HG03135 (cell line): ENCODE results near the gene SLC22A17.
A peak's percentile ranks its signal among the peaks of the same experiment; 100 is the strongest.
"Not testable (repeated sequence)": the region's sequence is repeated elsewhere in the genome, so short reads cannot be mapped to it uniquely, and the experiment has no call there.

Source experiments
- ATAC-seq: cut with Tn5 transposase; IDR thresholded peaks from one replicate; pipeline ENCODE4 v1.9.1; 2021; ENCODE audit warnings: mild to moderate bottlenecking, moderate library complexity; ENCODE audit not compliant: unreplicated experiment

Gene SLC22A17

GRCh38 chr14:23345987-23346692, 6.5 kb downstream of the SLC22A17 start:
- no peak for ATAC-seq

DNA sequence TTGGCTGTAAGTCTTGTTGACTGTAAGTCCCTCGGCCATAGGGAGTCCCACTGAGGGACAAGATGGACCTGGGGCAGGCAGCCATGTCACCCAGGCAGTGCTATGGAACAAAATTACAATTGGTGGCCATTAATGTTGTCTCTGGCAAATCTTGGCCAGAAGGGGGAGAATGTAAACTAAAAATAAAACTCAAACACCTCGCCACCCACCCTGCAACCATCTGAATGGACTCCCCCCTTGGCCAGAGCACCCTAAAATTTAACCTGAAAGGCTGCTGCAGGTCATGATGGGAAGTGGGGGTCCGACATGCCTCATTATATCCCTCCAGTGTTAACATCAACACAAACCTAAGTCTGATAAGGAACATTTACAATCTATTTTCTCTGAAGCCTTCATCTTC, 8.2 kb downstream of the SLC22A17 start:
- no peak for ATAC-seq

DNA sequence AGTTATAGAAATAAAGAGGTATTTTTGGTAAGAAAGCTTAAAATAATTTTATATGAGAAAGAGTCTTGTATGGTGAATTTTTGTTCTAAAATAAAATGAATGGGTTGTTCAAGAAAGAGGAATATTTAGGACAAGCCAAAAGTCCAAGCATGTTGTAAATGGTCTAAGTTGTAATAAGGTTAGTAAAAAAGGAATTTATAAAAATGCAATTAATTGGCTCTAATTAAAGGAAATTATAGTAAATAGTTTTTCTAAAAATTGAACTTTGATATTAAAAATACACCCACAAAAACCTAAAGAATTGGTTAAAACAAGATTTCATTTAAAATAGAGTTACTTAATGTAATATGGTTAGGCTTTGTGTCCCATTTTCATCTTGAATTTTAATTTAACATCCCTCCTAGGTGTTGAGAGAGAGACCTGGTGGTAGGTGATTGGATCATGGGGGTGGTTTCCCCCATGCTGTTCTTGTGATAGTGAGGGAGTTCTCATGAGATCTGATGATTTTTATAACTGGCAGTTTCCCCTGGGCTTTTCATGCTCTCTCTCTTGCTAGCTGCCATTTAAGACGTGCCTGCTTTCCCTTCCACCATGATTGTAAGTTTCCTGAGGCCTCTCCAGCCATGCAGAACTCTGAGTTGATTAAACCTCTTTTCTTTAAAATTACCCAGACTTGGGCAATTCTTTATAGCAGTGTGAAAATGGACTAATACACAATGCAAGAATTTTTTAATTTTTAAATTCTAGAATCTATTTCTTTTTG, 13.0 kb downstream of the SLC22A17 start:
- ATAC-seq = no peak

DNA sequence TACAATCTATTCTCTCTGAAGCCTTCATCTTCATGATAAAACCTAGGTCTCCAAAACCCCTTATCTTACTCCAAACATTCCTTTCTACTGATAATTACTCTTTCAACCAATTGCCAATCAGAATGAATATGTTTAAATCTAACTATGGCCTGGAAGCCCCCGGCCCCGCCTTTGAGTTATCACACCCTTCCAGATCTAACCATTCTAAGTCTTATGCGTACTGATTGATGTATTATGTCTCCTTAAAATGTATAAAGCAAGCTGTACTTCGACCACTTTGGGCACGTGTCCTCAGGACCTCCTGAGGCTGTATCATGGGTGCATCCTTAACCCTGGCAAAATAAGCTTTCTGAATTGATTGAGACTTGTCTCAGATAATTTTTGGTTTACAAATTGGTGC, 17.1 kb downstream of the SLC22A17 start:
- no peak for ATAC-seq

- no peak for ATAC-seq
These were observed 24.5 kb downstream of the SLC22A17 start for GRCh38 chr14:23327947-23328744.

DNA sequence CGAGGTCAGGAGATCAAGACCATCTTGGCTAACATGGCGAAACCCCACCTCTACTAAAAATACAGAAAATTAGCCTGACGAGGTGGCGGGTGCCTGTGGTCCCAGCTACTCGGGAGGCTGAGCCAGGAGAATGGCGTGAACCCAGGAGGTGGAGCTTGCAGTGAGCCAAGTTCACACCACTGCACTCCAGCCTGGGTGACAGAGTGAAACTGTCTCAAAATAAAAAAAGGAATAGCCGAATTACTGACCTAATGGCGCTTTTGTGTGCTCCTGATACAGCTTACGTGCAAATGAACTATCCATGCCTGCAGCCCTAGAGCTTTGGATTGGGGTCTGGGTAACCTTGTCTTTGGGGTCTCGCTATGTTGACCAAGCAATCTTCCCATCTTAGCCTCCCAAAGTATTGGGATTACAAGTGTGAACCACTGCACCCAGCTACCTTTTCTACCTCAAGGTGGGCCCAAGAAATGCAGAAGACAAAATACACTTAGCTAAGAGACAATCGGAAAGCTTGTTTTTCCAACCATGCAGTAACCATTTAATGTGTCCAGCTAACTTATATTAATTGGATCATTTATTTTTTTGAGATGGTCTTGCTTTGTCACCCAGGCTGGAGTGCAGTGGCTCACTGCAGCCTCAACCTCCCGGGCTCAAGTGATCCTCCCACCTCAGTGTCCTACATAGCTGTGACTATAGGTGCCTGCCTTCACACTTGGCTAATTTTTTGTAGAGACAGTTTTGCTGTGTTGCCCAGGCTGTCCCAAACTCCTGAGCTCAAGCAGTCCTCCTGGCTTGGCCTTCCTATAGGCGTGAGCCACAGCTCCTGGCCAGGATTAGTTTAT, 26.0 kb downstream of the SLC22A17 start:
- no peak for ATAC-seq

GRCh38 chr14:23325746-23326145, 26.9 kb downstream of the SLC22A17 start:
- not testable (repeated sequence) for ATAC-seq

DNA sequence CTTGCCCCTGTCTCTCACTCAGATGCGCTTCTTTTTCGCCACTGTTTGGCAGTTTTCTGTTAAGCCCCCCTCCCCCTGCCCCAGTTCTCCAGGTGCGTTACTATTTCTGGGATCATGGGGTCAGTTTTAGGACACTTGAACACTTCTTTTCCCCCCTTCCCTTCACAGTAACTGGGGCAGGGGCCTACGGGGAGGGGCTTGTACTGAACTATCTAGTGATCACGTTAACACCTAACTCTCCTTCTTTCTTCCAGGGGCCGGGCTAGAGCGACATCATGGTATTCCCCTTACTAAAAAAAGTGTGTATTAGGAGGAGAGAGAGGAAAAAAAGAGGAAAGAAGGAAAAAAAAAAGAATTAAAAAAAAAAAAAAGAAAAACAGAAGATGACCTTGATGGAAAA, 27.7 kb downstream of the SLC22A17 start:
- no peak for ATAC-seq

GRCh38 chr14:23324455-23324846, 28.2 kb downstream of the SLC22A17 start:
- no peak for ATAC-seq

GRCh38 chr14:23323838-23324454, 28.7 kb downstream of the SLC22A17 start:
- ATAC-seq = no peak

DNA sequence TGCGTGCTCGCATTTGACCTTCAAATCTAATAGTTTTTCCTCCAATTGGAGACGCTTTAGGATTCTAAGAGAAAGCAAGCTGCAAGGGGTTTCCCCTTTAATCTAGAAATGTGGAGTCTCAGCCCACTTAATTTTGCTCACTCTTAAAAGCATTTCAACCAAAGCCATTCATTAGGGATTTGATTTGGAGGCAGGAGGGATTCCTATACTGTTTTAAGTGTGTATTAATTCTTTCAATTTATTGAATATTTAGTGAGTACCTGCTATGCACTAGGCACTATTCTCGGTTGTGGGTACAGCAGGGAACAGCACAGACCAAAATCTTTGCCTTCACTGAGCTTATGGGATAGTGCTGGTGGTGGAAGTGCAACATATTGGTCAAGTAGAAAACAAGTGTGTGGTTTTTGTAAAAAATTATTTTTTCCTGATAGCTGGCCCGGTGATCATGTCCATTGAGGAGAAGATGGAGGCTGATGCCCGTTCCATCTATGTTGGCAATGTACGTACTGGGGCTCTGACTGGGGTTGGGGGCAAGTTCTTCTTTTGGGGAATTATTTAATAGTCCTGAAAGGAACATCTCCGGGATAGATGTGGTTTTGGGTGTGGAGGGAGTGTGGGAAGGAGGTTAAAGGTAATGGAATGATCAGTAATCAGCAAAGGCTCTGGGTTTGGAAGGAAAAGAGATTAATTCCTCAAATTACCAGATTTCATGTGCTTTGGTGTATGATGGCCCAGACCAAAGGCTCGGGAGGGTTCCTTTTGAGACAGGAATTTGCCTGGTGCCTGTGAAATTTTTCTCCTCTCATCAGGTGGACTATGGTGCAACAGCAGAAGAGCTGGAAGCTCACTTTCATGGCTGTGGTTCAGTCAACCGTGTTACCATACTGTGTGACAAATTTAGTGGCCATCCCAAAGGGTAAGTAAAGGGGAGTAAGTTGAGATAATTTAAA, 29.8 kb downstream of the SLC22A17 start:
- no peak for ATAC-seq

- ATAC-seq = peak; percentile 10
These were observed 30.8 kb downstream of the SLC22A17 start for GRCh38 chr14:23321572-23322547.

GRCh38 chr14:23320584-23321571, 31.8 kb downstream of the SLC22A17 start, which contains the start of gene PABPN1:
Gene PABPN1 (plus strand): TSS chr14:23321457. CDS start chr14:23321470, 13 bp downstream.
- ATAC-seq = peak; percentile 89

DNA sequence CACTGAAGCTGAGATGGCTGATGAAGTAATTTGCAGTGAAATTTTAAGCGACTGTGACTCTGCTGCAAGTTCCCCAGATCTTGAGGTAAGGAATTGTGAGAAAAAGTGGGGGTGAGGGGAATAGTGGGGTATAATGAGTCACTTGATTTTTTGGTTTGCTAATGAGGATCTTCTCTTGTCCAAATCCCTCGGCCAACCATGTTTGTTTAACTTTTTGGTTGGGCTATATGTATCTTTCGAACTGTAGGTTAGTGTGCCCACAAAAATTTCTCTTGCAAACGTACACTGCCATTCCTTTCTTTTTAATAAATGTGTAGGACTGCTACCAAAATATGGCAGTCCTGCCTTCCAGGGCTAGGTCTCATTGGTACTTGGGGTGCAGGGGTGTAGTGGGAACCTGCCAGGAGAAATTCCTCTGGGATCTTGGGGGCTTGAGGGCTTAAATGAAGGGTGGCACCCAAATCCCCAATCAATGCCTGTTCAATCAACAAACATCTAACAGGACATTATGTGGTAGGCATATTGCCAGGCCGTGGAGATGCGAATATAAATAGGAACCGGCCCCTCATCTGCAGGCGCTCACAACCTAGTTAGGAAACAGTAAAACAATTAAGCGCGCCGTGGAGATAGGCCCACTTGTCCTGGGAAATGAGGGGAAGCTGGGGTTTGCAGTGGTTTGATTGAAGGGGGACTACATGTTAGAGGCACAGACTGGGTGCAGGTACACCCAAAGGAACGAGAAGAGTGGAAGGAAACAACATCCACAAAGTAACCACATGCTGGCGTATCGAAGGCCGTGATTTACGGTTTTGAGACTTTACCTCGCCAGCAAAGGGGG, 32.7 kb downstream of the SLC22A17 start:
- no peak for ATAC-seq

DNA sequence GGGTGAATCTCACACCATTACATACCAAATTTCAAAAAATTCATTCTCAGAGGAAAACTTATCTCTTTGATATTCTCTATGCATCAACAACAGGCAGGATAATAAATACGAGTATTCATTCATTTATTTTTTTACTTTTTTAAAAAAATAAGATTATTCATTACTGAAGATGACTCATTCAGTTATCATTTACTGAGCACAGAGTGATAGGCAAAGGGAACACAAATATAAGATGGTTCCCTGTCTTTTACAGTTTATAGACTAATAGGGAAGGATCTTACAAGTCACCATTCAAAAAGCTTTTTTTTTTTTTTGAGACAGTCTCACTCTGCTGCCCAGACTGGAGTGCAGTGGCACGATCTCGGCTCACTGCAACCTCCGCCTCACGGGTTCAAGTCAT, 36.4 kb downstream of the SLC22A17 start:
- ATAC-seq = no peak

- no peak for ATAC-seq
These were observed 42.1 kb downstream of the SLC22A17 start for GRCh38 chr14:23310546-23310945.
